K562 (cell line): ENCODE measurements around the gene KLF13. TPM values are rescaled to one million over a fixed set of nuclear protein-coding genes. Genes with fewer than 3 reads are reported as not detected.

Experiments used
- ATAC-seq: fragments of 200-7000 bp; cut with Tn5 transposase; 3 replicates; pipeline ENCODE4 v1.9.1; 2020; ENCODE audit warnings: moderate library complexity
- BruUV-seq: library from RNA; stranded (reverse); fragments of 400-500 nt; replicated peaks from 2 replicates; lab custom pipeline; 2021; lab: Mats Ljungman, UMichigan
- CTCF ChIA-PET: fragments of 300-600 bp; formaldehyde crosslinking; extraction: SDS; loops from one replicate; lab custom pipeline; 2021; ENCODE audit warnings: low intra/inter-chr PET ratio; lab: Yijun Ruan, JAX
- POLR2A ChIA-PET: fragments of 300-600, 350-650 bp; sonication (Branson Sonifier 250); formaldehyde crosslinking; extraction: SDS; loops from one replicate; lab custom pipeline; 2021; ENCODE audit warnings: antibody characterized with exemption, inconsistent platforms; lab: Yijun Ruan, JAX
- DNase-seq, 4 experiments: peaks; one replicate each; pipeline versions ENCODE4 v3.0.0 to v3.0.0-alpha.2; 2011 to 2018; ENCODE audit warnings: low spot score in 3 of 4, mixed read lengths in 3 of 4; ENCODE audit errors: extremely low read depth in 1 of 4
- FAIRE-seq: peaks from 2 replicates; lab custom pipeline; 2011; peaks lifted over from hg19 to GRCh38; lab: Jason Lieb, UNC
- H2AFZ ChIP-seq: 2 replicates; pipeline ENCODE4 v1.6.0; 2011; ENCODE audit warnings: low read depth, low read length, control low read depth, inconsistent platforms
- H3K27ac ChIP-seq: fragments of 200-600 bp; 3 replicates; pipeline ENCODE4 v1.8.0; 2011; ENCODE audit warnings: low read depth, mild to moderate bottlenecking, control low read depth, inconsistent platforms, low read length, moderate library complexity, mixed read lengths; ENCODE audit errors: extremely low read depth
- H3K27me3 ChIP-seq, 2 experiments: fragments of 300-600 bp in 1 of 2; 2 replicates in 1 of 2; 3 replicates in 1 of 2; pipeline versions ENCODE4 v1.6.0 to v1.8.0; 2011; ENCODE audit warnings: inconsistent platforms in 2 of 2, low read length in 2 of 2, mild to moderate bottlenecking in 1 of 2, mixed read lengths in 1 of 2, moderate library complexity in 1 of 2; ENCODE audit not compliant: control insufficient read depth in 2 of 2, insufficient read depth in 2 of 2
- H3K36me3 ChIP-seq: fragments of 300-600 bp; 3 replicates; pipeline ENCODE4 v1.8.0; 2011; ENCODE audit warnings: mild to moderate bottlenecking, low read length, inconsistent platforms; ENCODE audit not compliant: control insufficient read depth, insufficient read depth
- H3K4me1 ChIP-seq, 2 experiments: fragments of 200-600 bp in 1 of 2; replicated peaks in 1 of 2; 2 replicates in 1 of 2; 3 replicates in 1 of 2; pipeline versions ENCODE4 v1.5.1 to v1.8.0; 2011; ENCODE audit warnings: inconsistent platforms in 2 of 2, low read length in 2 of 2, mild to moderate bottlenecking in 1 of 2, mixed read lengths in 1 of 2, moderate library complexity in 1 of 2; ENCODE audit not compliant: control insufficient read depth in 2 of 2, insufficient read depth in 2 of 2
- H3K4me2 ChIP-seq: 2 replicates; pipeline ENCODE4 v1.6.1; 2011; ENCODE audit warnings: low read length, control low read depth, inconsistent platforms, mixed read lengths; ENCODE audit not compliant: insufficient read depth
- H3K4me3 ChIP-seq: fragments of 200-600 bp; sonication (generic), shearing (Covaris generic); 2 replicates; pipeline ENCODE4 v1.5.1; 2016; ENCODE audit warnings: control low read depth, inconsistent platforms
- H3K79me2 ChIP-seq: fragments of 200-600 bp; 3 replicates; pipeline ENCODE4 v1.8.0; 2011; ENCODE audit warnings: low read length, inconsistent platforms; ENCODE audit not compliant: control insufficient read depth, insufficient read depth
- H3K9ac ChIP-seq, 2 experiments: 2 replicates each; pipeline versions ENCODE4 v1.6.0 to v1.6.1; 2011; ENCODE audit warnings: low read depth in 2 of 2, low read length in 2 of 2, control low read depth in 1 of 2, inconsistent platforms in 1 of 2, mild to moderate bottlenecking in 1 of 2, mixed read lengths in 1 of 2; ENCODE audit not compliant: insufficient read depth in 1 of 2
- H3K9me1 ChIP-seq: one replicate; pipeline ENCODE4 v1.6.0; 2011; ENCODE audit warnings: inconsistent platforms, mild to moderate bottlenecking, low read length, moderate library complexity; ENCODE audit not compliant: control insufficient read depth, insufficient read depth
- H3K9me3 ChIP-seq: replicated peaks from 2 replicates; pipeline ENCODE4 v1.5.1; 2011; ENCODE audit warnings: low read depth, low read length, inconsistent platforms; ENCODE audit not compliant: control insufficient read depth, insufficient read depth
- H4K20me1 ChIP-seq: replicated peaks from 2 replicates; pipeline ENCODE4 v1.6.1; 2011; ENCODE audit warnings: low read length, inconsistent platforms, mixed read lengths; ENCODE audit not compliant: control insufficient read depth, insufficient read depth
- ARID1B ChIP-seq: fragments of 450-650 bp; IDR thresholded peaks from 2 replicates; pipeline ENCODE4 v1.6.1; 2016; ENCODE audit warnings: antibody characterized with exemption, mild to moderate bottlenecking, inconsistent platforms
- ELF1 ChIP-seq: fragments of 200-800 bp; sonication (Bioruptor generic); IDR thresholded peaks from 2 replicates; pipeline ENCODE4 v1.6.1; 2016; ENCODE audit warnings: missing genetic modification characterization, missing compliant biosample characterization
- GABPB1 ChIP-seq: sonication (generic); formaldehyde crosslinking; IDR thresholded peaks from 2 replicates; pipeline ENCODE4 v1.8.0; 2022; ENCODE audit warnings: mild to moderate bottlenecking, missing genetic modification reagents
- MTA3 ChIP-seq: fragments of 450-650 bp; formaldehyde crosslinking; IDR thresholded peaks from 2 replicates; pipeline ENCODE4 v1.6.1; 2017; ENCODE audit warnings: mild to moderate bottlenecking, borderline replicate concordance
- NFIX ChIP-seq: fragments of 250-450 bp; sonication (Bioruptor Pico); IDR thresholded peaks from 2 replicates; pipeline ENCODE4 v1.4.0; 2020; ENCODE audit warnings: low read depth, mild to moderate bottlenecking, moderate library complexity
- PHF20 ChIP-seq: fragments of 450-650 bp; IDR thresholded peaks from 2 replicates; pipeline ENCODE4 v1.6.1; 2018; ENCODE audit not compliant: partially characterized antibody
- PHF21A ChIP-seq: fragments of 450-650 bp; IDR thresholded peaks from 2 replicates; pipeline ENCODE4 v1.6.1; 2017; ENCODE audit warnings: low read depth, borderline replicate concordance
- PURB ChIP-seq: sonication (generic); formaldehyde crosslinking; IDR thresholded peaks from 2 replicates; pipeline ENCODE4 v1.9.0; 2021; ENCODE audit warnings: low read depth, mild to moderate bottlenecking, missing genetic modification reagents
- SPI1 ChIP-seq: IDR thresholded peaks from 2 replicates; pipeline ENCODE4 v1.6.1; 2011; ENCODE audit warnings: low read depth, low read length, control low read depth, borderline replicate concordance
- ZC3H8 ChIP-seq: fragments of 450-650 bp; IDR thresholded peaks from 2 replicates; pipeline ENCODE4 v1.6.1; 2017
- WGBS: fragments of 100-300 bp; shearing (Covaris generic); methylation state at CpG from one replicate; pipeline ENCODE4 v1.1.6; 2016; ENCODE audit warnings: low coverage, mixed read lengths; ENCODE audit not compliant: insufficient coverage; ENCODE audit errors: missing lambda C conversion rate; 5-methylcytosine and 5-hydroxymethylcytosine counted together
- in situ Hi-C: fragments of 300-500 bp; cut with MboI; formaldehyde crosslinking; loops from 4 replicates; pipeline ENCODE4 v1.15.0; 2018; ENCODE audit warnings: inconsistent platforms, mixed read lengths
- intact Hi-C: fragments of 100-400 bp; cut with micrococcal nuclease; formaldehyde crosslinking; loops from 2 replicates; pipeline ENCODE4 v1.14.2; 2022
- polyA plus RNA-seq, 8 experiments: library from polyadenylated mRNA; depleted of rRNA in 4 of 8; stranded (reverse) in 5 of 8; unstranded in 3 of 8; fragments of >200 nt; fragmentation: Nextera tagmentation in 2 of 8; fragmentation: Illumina TruSeq in 1 of 8; extraction: Ambion mirVana in 2 of 8; extraction: Trizol in 1 of 8; gene quantifications; 2 replicates each; pipeline versions ENCODE4 v1.2.1 to v1.2.3, GENCODE V29; 2011 to 2014; ENCODE audit warnings: inconsistent platforms in 1 of 8, missing spikeins in 1 of 8
- total RNA-seq, 7 experiments: library from RNA; depleted of rRNA in 6 of 7; stranded (reverse); fragments of >200 nt in 6 of 7; fragmentation: Illumina TruSeq in 2 of 7; extraction: Trizol in 2 of 7; gene quantifications; 2 replicates each; pipeline versions ENCODE4 v1.2.1 to v1.2.3, GENCODE V29; 2011 to 2021; ENCODE audit warnings: low replicate concordance in 1 of 7

Gene KLF13
- total and polyA plus RNA-seq, 9 of the 15 experiments (the other 6 are each of a cell fraction or from before 2014, with no cell fraction given): 1.8 to 10.5 (median 4.8) TPM

GRCh38 chr15:31360843-31361763 lies 34.5 kb downstream of the KLF13 start:
- DNase-seq (no peak), FAIRE-seq (no peak), ATAC-seq (no peak)
- 61% methylated on average over 14 of the region's 17 CpGs for WGBS
- H3K4me1 ChIP-seq: peaks cover 46 to 50% of the 10 kb centered on the region in 2 experiments
- CTCF ChIA-PET: no interaction called here
- TF ChIP-seq PHF21A (no peak), PURB (CRISPR knock-in tag) (no peak), ELF1 (tag) (peak; percentile 47; the same call in 1 of the 2 replicates), NFIX (no peak), MTA3 (no peak), SPI1 (peak; percentile 84), ZC3H8 (no peak), GABPB1 (CRISPR knock-in tag) (peak; percentile 22; the same call in 1 of the 2 replicates), PHF20 (peak; percentile 13), ARID1B (no peak)
- H3K9ac ChIP-seq: peak overlapping the region in 1 of 2 experiments; percentile 53; a peak in 2 of 4 replicates
- H2AFZ ChIP-seq: peak overlapping the region; percentile 62
- intact Hi-C loops: no loop called here
- in situ Hi-C loops: no loop called here
- H4K20me1 ChIP-seq: no peaks in the 10 kb centered on the region
- H3K4me3 ChIP-seq: no peak overlapping the region
- H3K9me3 ChIP-seq: no peaks in the 10 kb centered on the region
- H3K9me1 ChIP-seq: no peaks in the 10 kb centered on the region
- no peak overlapping the region; the same call in 1 of the 2 replicates for H3K4me2 ChIP-seq
- no peaks in the 10 kb centered on the region for H3K36me3 ChIP-seq
- peaks cover 7% of the 10 kb centered on the region; the same call in 1 of the 3 replicates for H3K79me2 ChIP-seq
- no TSS peak for BruUV-seq
- peak overlapping the region; percentile 8; the same call in 1 of the 3 replicates for H3K27ac ChIP-seq
- no peaks in the 10 kb centered on the region for H3K27me3 ChIP-seq
- POLR2A ChIA-PET: interaction anchor here (0.6 to 1.1 kb wide), 4 partner anchors 13 to 127 kb away, joined by 3 to 5 read pairs (median 4); no protein-coding TSS in a partner anchor
